ENCODE measurements around the gene TTC16. TPM values are rescaled to one million over a fixed set of nuclear protein-coding genes. Genes with fewer than 3 reads are reported as not detected.

Gene TTC16
- total RNA-seq, 4 donors from 2014 or later = under 0.01 to 0.17 (median 0.11) TPM; not detected in 1

DNA sequence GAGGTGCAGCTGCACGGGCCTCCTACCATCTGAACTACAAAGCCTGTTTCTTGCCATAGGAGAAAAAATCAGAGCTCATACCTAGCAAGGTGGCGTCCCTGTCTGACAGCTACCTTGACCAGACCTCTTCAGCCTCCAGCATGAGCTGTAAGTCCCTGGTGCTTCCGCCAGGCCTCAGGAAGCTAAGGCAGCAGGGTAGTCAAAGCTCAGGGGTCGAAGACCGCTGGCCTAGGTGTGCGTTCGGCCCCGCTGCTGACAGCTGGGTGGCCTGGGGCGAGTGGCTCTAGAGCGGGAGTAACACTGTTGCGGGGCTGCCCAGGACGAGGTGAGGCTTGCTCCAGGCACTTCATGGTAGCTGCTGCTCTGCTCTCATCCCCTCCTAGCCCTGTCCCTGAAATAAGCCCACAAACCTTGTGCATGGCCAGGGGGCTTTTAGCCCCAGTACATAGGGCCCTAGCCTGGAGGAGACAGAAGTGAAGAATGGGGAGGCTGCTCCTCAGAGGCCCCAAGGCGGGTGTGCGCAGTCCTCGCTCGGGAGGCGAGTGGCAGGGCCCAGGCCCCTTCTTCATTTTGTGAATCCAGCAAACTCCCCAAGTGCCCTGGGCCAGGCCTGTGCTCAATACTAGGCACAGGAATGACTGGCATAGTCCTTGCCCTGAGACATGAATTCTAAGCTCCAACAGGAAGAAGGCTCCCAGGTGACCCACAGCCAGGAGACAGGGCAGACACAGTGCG lies 13.8 kb downstream of the TTC16 start:
- Histone ChIP-seq H3K27me3 (peaks cover 0 to 4% (median 0%) of the 10 kb centered on the region in 4 donors), H3K4me1 (peaks cover 7 to 23% (median 15%) of the 10 kb centered on the region in 4 donors), H3K27ac (replicated peaks in 1 of 4) (no peak overlapping the region), H3K4me3 (no peak overlapping the region), H3K36me3 (peaks cover 16 to 32% (median 28%) of the 10 kb centered on the region in 4 donors), H3K9me3 (no peaks in the 10 kb centered on the region)
- intact Hi-C loops (cut with DNase I) = loop anchor here (5.0 kb wide), 2 partner anchors 117 to 217 kb away; partner anchors contain the start of gene STXBP1
- DNase-seq (ENCODE audit: extremely low spot score) = no peak
- TF ChIP-seq, protein P1, sequence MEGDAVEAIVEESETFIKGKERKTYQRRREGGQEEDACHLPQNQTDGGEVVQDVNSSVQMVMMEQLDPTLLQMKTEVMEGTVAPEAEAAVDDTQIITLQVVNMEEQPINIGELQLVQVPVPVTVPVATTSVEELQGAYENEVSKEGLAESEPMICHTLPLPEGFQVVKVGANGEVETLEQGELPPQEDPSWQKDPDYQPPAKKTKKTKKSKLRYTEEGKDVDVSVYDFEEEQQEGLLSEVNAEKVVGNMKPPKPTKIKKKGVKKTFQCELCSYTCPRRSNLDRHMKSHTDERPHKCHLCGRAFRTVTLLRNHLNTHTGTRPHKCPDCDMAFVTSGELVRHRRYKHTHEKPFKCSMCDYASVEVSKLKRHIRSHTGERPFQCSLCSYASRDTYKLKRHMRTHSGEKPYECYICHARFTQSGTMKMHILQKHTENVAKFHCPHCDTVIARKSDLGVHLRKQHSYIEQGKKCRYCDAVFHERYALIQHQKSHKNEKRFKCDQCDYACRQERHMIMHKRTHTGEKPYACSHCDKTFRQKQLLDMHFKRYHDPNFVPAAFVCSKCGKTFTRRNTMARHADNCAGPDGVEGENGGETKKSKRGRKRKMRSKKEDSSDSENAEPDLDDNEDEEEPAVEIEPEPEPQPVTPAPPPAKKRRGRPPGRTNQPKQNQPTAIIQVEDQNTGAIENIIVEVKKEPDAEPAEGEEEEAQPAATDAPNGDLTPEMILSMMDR (IDR thresholded peaks at IDR 0.05) = no peak
- TF ChIP-seq EP300 (IDR thresholded peaks at IDR 0.05) (no peak), POLR2AphosphoS5 (IDR thresholded peaks at IDR 0.05) (no peak), POLR2A (IDR thresholded peaks at IDR 0.05; ENCODE audit: low read depth) (no peak)
- WGBS = 86% methylated on average over 18 of the region's 18 CpGs

DNA sequence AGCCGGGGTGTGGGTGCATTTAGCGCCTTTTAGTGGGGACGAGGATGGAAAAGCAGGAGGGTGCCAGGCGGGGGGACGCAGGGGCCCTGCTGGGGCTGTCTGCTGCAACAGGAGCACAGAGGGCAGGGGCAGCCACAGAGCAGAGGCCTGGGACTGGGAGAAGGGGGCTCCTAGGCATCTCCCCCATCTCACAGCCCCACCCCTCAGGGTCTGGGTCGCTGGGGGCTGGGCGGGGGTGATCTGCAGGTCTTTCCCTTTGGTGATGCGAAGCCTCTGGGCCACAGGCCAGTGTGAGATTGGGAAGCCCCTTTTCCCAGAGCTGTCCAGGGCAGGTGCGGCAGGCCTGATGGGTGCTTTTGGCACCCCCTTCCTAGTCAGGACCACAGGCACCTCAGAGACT lies 14.4 kb downstream of the TTC16 start:
- Histone ChIP-seq H3K9me3 (no peaks in the 10 kb centered on the region), H3K27ac (replicated peaks in 1 of 4) (no peak overlapping the region), H3K27me3 (no peaks in the 10 kb centered on the region), H3K36me3 (peaks cover 16 to 32% (median 28%) of the 10 kb centered on the region in 4 donors), H3K4me1 (peaks cover 7 to 23% (median 15%) of the 10 kb centered on the region in 4 donors), H3K4me3 (no peak overlapping the region)
- TF ChIP-seq EP300 (IDR thresholded peaks at IDR 0.05) = no peak
- TF ChIP-seq, protein P1 (IDR thresholded peaks at IDR 0.05) = no peak
- no peak for TF ChIP-seq POLR2AphosphoS5 (IDR thresholded peaks at IDR 0.05)
- no peak for TF ChIP-seq POLR2A (IDR thresholded peaks at IDR 0.05; ENCODE audit: low read depth)
- intact Hi-C loops (cut with DNase I) = loop anchor here (5.0 kb wide), 2 partner anchors 118 to 218 kb away; partner anchors contain the start of gene STXBP1
- 90% methylated on average over 8 of the region's 9 CpGs for WGBS
- no peak for DNase-seq (ENCODE audit: extremely low spot score)

DNA sequence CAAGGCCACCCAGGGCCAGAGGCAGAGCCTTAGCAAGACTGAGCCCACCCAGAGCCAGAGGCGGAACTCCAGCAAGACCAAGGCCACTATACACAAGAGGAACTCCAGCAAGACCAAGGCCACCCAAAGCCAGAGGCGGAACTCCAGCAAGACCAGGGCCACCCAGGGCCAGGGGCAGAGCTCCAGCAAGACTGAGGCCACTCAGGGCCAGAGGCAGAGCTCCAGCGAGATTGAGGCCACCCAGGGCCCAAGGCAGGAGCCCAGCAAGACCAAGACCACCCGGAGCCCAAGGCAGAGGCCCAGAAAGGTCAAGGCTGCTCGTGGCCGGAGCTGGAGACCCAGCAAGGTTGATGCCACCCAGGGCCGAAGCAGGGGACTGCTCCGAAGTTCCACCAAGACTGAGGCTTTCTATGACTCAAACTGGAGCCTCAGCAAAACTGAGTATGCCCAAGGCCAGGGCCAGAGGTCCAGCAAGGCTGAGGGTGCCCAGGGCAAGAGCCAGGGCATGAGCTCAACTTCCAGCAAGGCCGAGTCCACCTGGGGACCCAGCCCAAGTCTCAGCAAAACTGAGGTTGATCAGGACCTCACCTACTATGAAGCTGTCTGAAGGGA lies 15.0 kb downstream of the TTC16 start:
- Histone ChIP-seq H3K27me3 (no peaks in the 10 kb centered on the region), H3K4me3 (no peak overlapping the region), H3K36me3 (peaks cover 16 to 32% (median 28%) of the 10 kb centered on the region in 4 donors), H3K4me1 (peaks cover 11 to 30% (median 21%) of the 10 kb centered on the region in 4 donors), H3K9me3 (no peaks in the 10 kb centered on the region), H3K27ac (replicated peaks in 1 of 4) (no peak overlapping the region)
- WGBS = 92% methylated on average over 3 of the region's 9 CpGs
- intact Hi-C loops (cut with DNase I) = loop anchor here (5.0 kb wide), 2 partner anchors 119 to 219 kb away; partner anchors contain the start of gene STXBP1
- TF ChIP-seq, protein P1 (IDR thresholded peaks at IDR 0.05) = no peak
- TF ChIP-seq POLR2A (IDR thresholded peaks at IDR 0.05; ENCODE audit: low read depth) (no peak), EP300 (IDR thresholded peaks at IDR 0.05) (no peak), POLR2AphosphoS5 (IDR thresholded peaks at IDR 0.05) (no peak)
- DNase-seq (ENCODE audit: extremely low spot score) = no peak

DNA sequence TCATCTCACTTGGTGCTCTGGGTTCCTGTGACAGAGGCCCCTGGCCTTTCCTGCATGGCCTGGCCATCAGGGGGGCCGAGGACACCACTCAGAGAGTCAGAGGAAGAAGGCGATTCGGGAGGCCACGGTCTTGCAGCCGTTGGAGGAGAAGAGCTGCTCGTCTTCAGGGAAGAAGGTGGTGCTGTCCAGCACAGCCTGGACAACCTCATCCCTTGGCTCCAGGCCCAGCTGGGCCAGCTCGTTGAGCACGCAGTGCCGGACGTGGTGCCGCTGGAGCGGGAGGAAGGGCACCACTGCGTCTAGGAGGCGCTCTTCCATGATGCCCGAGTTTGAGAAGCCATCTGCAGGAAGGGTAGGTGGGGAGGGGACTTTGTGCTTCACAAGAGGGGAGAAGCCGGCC lies 16.1 kb downstream of the TTC16 start:
- DNase-seq (ENCODE audit: extremely low spot score) = no peak

More for the DNA sequence above, 16.1 kb downstream of the TTC16 start:
- Histone ChIP-seq H3K27me3 (no peaks in the 10 kb centered on the region), H3K36me3 (peaks cover 16 to 32% (median 28%) of the 10 kb centered on the region in 4 donors), H3K27ac (replicated peaks in 1 of 4) (no peak overlapping the region), H3K9me3 (no peaks in the 10 kb centered on the region), H3K4me1 (peaks cover 11 to 31% (median 21%) of the 10 kb centered on the region in 4 donors), H3K4me3 (no peak overlapping the region)
- intact Hi-C loops (cut with DNase I) = loop anchor here (5.0 kb wide), 2 partner anchors 120 to 220 kb away; partner anchors contain the start of gene STXBP1
- no peak for TF ChIP-seq POLR2A (IDR thresholded peaks at IDR 0.05; ENCODE audit: low read depth)
- TF ChIP-seq POLR2AphosphoS5 (IDR thresholded peaks at IDR 0.05) = no peak
- TF ChIP-seq EP300 (IDR thresholded peaks at IDR 0.05) = no peak
- TF ChIP-seq, protein P1 (IDR thresholded peaks at IDR 0.05) = no peak
- WGBS = 63% methylated on average over 12 of the region's 16 CpGs
